GM12878 (cell line): Measurements from ENCODE around the gene SUPT7L. TPM values are rescaled to one million over a fixed set of nuclear protein-coding genes. Genes with fewer than 3 reads are reported as not detected.

Source experiments
- ATAC-seq: fragments of 200-7000 bp; cut with Tn5 transposase; 3 replicates; pipeline ENCODE4 v1.9.1; 2020; ENCODE audit warnings: mild to moderate bottlenecking, moderate library complexity
- BruUV-seq: library from RNA; stranded (reverse); fragments of 400-500 nt; replicated peaks from 2 replicates; lab custom pipeline; 2021; lab: Mats Ljungman, UMichigan
- CTCF ChIA-PET: fragments of 300-600 bp; sonication (Branson Sonifier 250); formaldehyde crosslinking; extraction: SDS; loops from one replicate; lab custom pipeline; 2021; ENCODE audit warnings: inconsistent platforms; lab: Yijun Ruan, JAX
- POLR2A ChIA-PET: fragments of 350-600 bp; formaldehyde crosslinking; extraction: SDS; loops from one replicate; lab custom pipeline; 2021; ENCODE audit warnings: inconsistent platforms; lab: Charles Lee
- RAD21 ChIA-PET: fragments of 300-600 bp; sonication (Branson Sonifier 250); formaldehyde crosslinking; loops from one replicate; lab custom pipeline; 2023; ENCODE audit warnings: antibody characterized with exemption; ENCODE audit not compliant: unreplicated experiment; lab: Charles Lee
- SMC1A ChIA-PET: fragments of 300-600 bp; sonication (Branson Sonifier 250); formaldehyde crosslinking; loops from one replicate; lab custom pipeline; 2023; ENCODE audit not compliant: unreplicated experiment, uncharacterized antibody; lab: Charles Lee
- DNase-seq: peaks from one replicate; pipeline ENCODE4 v3.0.0-alpha.2; 2011; ENCODE audit warnings: low read depth, low spot score
- FAIRE-seq: peaks from 3 replicates; lab custom pipeline; 2011; peaks lifted over from hg19 to GRCh38; lab: Jason Lieb, UNC
- H2AFZ ChIP-seq: 2 replicates; pipeline ENCODE4 v1.6.0; 2011; ENCODE audit warnings: low read depth, low read length, control low read depth; ENCODE audit not compliant: control insufficient read depth
- H3K27ac ChIP-seq: 2 replicates; pipeline ENCODE4 v1.5.1; 2011; ENCODE audit warnings: control low read depth; ENCODE audit not compliant: control insufficient read depth, insufficient read depth
- H3K27me3 ChIP-seq, 2 experiments: replicated peaks in 1 of 2; 2 replicates each; pipeline versions ENCODE4 v1.6.0 to v1.6.1; 2011; ENCODE audit warnings: low read length in 1 of 2; ENCODE audit not compliant: control insufficient read depth in 2 of 2, insufficient read depth in 2 of 2
- H3K36me3 ChIP-seq, 2 experiments: 2 replicates each; pipeline ENCODE4 v1.5.1; 2011; ENCODE audit warnings: low read length in 1 of 2; ENCODE audit not compliant: control insufficient read depth in 2 of 2, insufficient read depth in 2 of 2
- H3K4me1 ChIP-seq: 2 replicates; pipeline ENCODE4 v1.6.1; 2011; ENCODE audit warnings: mild to moderate bottlenecking, low read length, moderate library complexity, mixed read lengths; ENCODE audit not compliant: control insufficient read depth, insufficient read depth
- H3K4me2 ChIP-seq: 2 replicates; pipeline ENCODE4 v1.6.0; 2011; ENCODE audit warnings: control low read depth; ENCODE audit not compliant: control insufficient read depth, insufficient read depth
- H3K4me3 ChIP-seq: fragments of 200-600 bp; sonication (generic); 2 replicates; pipeline ENCODE4 v1.5.1; 2016
- H3K79me2 ChIP-seq: 2 replicates; pipeline ENCODE4 v1.6.0; 2011; ENCODE audit warnings: low read length; ENCODE audit not compliant: control insufficient read depth, insufficient read depth
- H3K9ac ChIP-seq: 2 replicates; pipeline ENCODE4 v1.8.0; 2011; ENCODE audit warnings: low read length, control low read depth, mixed read lengths; ENCODE audit not compliant: control insufficient read depth, insufficient read depth
- H3K9me3 ChIP-seq: replicated peaks from 3 replicates; pipeline ENCODE4 v1.5.1; 2011; ENCODE audit warnings: mild to moderate bottlenecking, low read length; ENCODE audit not compliant: control insufficient read depth, insufficient read depth
- H4K20me1 ChIP-seq: 2 replicates; pipeline ENCODE4 v1.6.0; 2011; ENCODE audit not compliant: control insufficient read depth, insufficient read depth
- ASH2L ChIP-seq: fragments of 300-600, 200-600 bp; sonication (generic); IDR thresholded peaks from 2 replicates; pipeline ENCODE4 v1.6.1; 2017; ENCODE audit warnings: low read depth, mild to moderate bottlenecking, borderline replicate concordance
- ATF7 ChIP-seq: fragments of 450-650 bp; IDR thresholded peaks from 2 replicates; pipeline ENCODE4 v1.6.1; 2016; ENCODE audit warnings: low read depth, mild to moderate bottlenecking
- CEBPZ ChIP-seq: fragments of 150-350 bp; IDR thresholded peaks from 2 replicates; pipeline ENCODE4 v1.6.1; 2016; ENCODE audit warnings: low read depth, low read length
- FOS ChIP-seq: IDR thresholded peaks from 3 replicates; pipeline ENCODE4 v1.6.1; 2011; ENCODE audit warnings: borderline replicate concordance; ENCODE audit not compliant: insufficient read length; ENCODE audit errors: extremely low read depth
- NBN ChIP-seq: fragments of 450-650 bp; IDR thresholded peaks from 2 replicates; pipeline ENCODE4 v1.6.1; 2016
- NFYA ChIP-seq: IDR thresholded peaks from 2 replicates; pipeline ENCODE4 v1.6.1; 2011; ENCODE audit warnings: low read depth, mild to moderate bottlenecking, low read length, improper control_type of control experiment, borderline replicate concordance
- RB1 ChIP-seq: fragments of 450-650 bp; formaldehyde crosslinking; IDR thresholded peaks from 2 replicates; pipeline ENCODE4 v1.6.1; 2017; ENCODE audit warnings: mild to moderate bottlenecking, borderline replicate concordance
- SUPT20H ChIP-seq: IDR thresholded peaks from 2 replicates; pipeline ENCODE4 v1.6.1; 2011; ENCODE audit warnings: low read depth, mild to moderate bottlenecking, low read length, moderate library complexity, borderline replicate concordance; ENCODE audit not compliant: control insufficient read depth
- TCF12 ChIP-seq: IDR thresholded peaks from 2 replicates; pipeline ENCODE4 v1.6.1; 2011; ENCODE audit warnings: low read depth, mild to moderate bottlenecking, low read length
- WGBS: methylation state at CpG from one replicate; pipeline ENCODE4 v1.1.6; 2016; ENCODE audit warnings: low lambda C conversion rate; ENCODE audit not compliant: insufficient replicate concordance, insufficient coverage; ENCODE audit errors: missing lambda C conversion rate; 5-methylcytosine and 5-hydroxymethylcytosine counted together
- in situ Hi-C: fragments of 300-500 bp; cut with MboI; formaldehyde crosslinking; loops from 9 replicates; pipeline ENCODE4 v1.14.3; 2018; ENCODE audit warnings: mixed read lengths
- intact Hi-C: fragments of 100-400 bp; cut with micrococcal nuclease; formaldehyde crosslinking; loops from one replicate; pipeline ENCODE4 v1.14.2; 2022; ENCODE audit not compliant: unreplicated experiment
- polyA plus RNA-seq, 11 experiments: library from polyadenylated mRNA; depleted of rRNA in 4 of 11; unstranded in 6 of 11; stranded (reverse) in 5 of 11; fragments of >200 nt; fragmentation: Nextera tagmentation in 4 of 11; fragmentation: Illumina TruSeq in 1 of 11; extraction: Ambion mirVana in 4 of 11; extraction: Trizol in 1 of 11; gene quantifications; 1 replicate in 1 of 11; 2 replicates in 10 of 11; pipeline versions ENCODE4 v1.2.1 to v1.2.3, GENCODE V29; 2011 to 2016; ENCODE audit warnings: inconsistent platforms in 2 of 11, missing spikeins in 2 of 11, low read depth in 1 of 11
- total RNA-seq, 4 experiments: library from RNA; depleted of rRNA in 3 of 4; stranded (reverse); fragments of >200 nt in 3 of 4; fragmentation: Illumina TruSeq in 1 of 4; extraction: Trizol in 1 of 4; gene quantifications; 2 replicates each; pipeline versions ENCODE4 v1.2.1 to v1.2.3, GENCODE V29; 2013 to 2021
- TF ChIP-seq, protein P1 (sequence below), 3 experiments: IDR thresholded peaks in 2 of 3; conservative IDR thresholded peaks in 1 of 3; 2 replicates each; pipeline ENCODE4 v1.5.1; 2011; ENCODE audit warnings: low read depth in 3 of 3, low read length in 3 of 3, mild to moderate bottlenecking in 3 of 3, control low read depth in 2 of 3, moderate library complexity in 2 of 3, inconsistent platforms in 1 of 3, mixed read lengths in 1 of 3; ENCODE audit not compliant: control insufficient read depth in 2 of 3, insufficient read depth in 1 of 3; ENCODE audit errors: extremely low read depth in 1 of 3

Gene SUPT7L
- total and polyA plus RNA-seq, 10 of the 15 experiments (the other 5 are each of a cell fraction or from before 2014, with no cell fraction given), result 10.2 to 43.7 (median 21.3) TPM

GRCh38 chr2:27690052-27690451 is 26.6 kb upstream of the SUPT7L start (continued):
- TF ChIP-seq, protein P1, sequence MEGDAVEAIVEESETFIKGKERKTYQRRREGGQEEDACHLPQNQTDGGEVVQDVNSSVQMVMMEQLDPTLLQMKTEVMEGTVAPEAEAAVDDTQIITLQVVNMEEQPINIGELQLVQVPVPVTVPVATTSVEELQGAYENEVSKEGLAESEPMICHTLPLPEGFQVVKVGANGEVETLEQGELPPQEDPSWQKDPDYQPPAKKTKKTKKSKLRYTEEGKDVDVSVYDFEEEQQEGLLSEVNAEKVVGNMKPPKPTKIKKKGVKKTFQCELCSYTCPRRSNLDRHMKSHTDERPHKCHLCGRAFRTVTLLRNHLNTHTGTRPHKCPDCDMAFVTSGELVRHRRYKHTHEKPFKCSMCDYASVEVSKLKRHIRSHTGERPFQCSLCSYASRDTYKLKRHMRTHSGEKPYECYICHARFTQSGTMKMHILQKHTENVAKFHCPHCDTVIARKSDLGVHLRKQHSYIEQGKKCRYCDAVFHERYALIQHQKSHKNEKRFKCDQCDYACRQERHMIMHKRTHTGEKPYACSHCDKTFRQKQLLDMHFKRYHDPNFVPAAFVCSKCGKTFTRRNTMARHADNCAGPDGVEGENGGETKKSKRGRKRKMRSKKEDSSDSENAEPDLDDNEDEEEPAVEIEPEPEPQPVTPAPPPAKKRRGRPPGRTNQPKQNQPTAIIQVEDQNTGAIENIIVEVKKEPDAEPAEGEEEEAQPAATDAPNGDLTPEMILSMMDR (IDR thresholded peaks at IDR 0.05 in 2 of 3, conservative IDR thresholded peaks at IDR 0.05 in 1 of 3; ENCODE audit: control insufficient read depth in 2 of 3, extremely low read depth in 1 of 3, insufficient read depth in 1 of 3, low read depth in 3 of 3, low read length in 3 of 3), result no peak
- no peak for TF ChIP-seq CEBPZ

DNA sequence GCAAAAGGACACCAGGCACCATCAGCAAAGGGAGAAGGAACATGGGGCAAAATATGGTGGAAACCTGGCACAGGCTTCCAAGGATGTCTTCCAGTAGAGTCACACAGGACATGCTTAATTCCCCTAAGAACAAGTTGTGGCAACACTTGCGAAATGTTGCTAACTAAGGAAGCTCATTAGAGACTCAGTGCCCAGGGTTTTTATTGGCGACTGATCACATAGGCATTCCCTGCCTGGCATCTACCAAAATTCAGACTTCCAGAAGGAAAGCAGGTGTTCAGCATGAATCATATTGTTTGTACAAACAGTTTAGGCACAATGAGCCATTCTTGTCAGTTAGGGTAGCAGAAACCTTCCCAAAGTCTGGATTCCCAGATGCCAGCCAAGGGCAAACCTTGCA is 26.0 kb upstream of the SUPT7L start:
- H3K4me1 ChIP-seq, result no peaks in the 10 kb centered on the region
- in situ Hi-C loops, result no loop called here
- H4K20me1 ChIP-seq, result no peaks in the 10 kb centered on the region
- ChIA-PET CTCF (interaction anchor here (0.6 to 3.0 kb wide), 4 partner anchors 9 to 549 kb away, joined by 3 to 15 read pairs (median 4); no protein-coding TSS in a partner anchor), POLR2A (no interaction called here)
- TF ChIP-seq TCF12 (no peak), RB1 (no peak), ATF7 (no peak), SUPT20H (no peak), FOS (no peak), NBN (no peak), ASH2L (no peak), NFYA (no peak)
- TF ChIP-seq, all 136 proteins: peak for 0
- Histone ChIP-seq H3K9me3 (no peaks in the 10 kb centered on the region), H3K27ac (no peak overlapping the region), H3K9ac (no peak overlapping the region), H3K79me2 (no peaks in the 10 kb centered on the region), H3K27me3 (no peaks in the 10 kb centered on the region), H3K4me3 (no peak overlapping the region), H2AFZ (no peak overlapping the region), H3K36me3 (peaks cover 3 to 12% of the 10 kb centered on the region in 2 experiments), H3K4me2 (no peak overlapping the region)
- no peak for DNase-seq
- ATAC-seq, result no peak
- BruUV-seq, result no TSS peak
- RAD21 ChIA-PET, result no interaction called here
- SMC1A ChIA-PET, result interaction anchor here (0.6 kb wide), 1 partner anchor 80 kb away, joined by 3 read pairs; no protein-coding TSS in a partner anchor
- FAIRE-seq, result no peak
- intact Hi-C loops, result loop anchor here (10.0 kb wide), 1 partner anchor 285 kb away; the partner anchor contains the start of gene PPM1G
- 98% methylated on average over 2 of the region's 2 CpGs for WGBS
